GM21576 (cell line): ENCODE results near the gene NR2F1.
A peak's percentile ranks its signal among the peaks of the same experiment; 100 is the strongest.
"Not testable (repeated sequence)": the region's sequence is repeated elsewhere in the genome, so short reads cannot be mapped to it uniquely, and the experiment has no call there.

Experiments used
- ATAC-seq: cut with Tn5 transposase; IDR thresholded peaks from one replicate; pipeline ENCODE4 v1.9.1; 2021; ENCODE audit warnings: mild to moderate bottlenecking, moderate library complexity; ENCODE audit not compliant: unreplicated experiment

The NR2F1 gene

GRCh38 chr5:93582677-93583438, at the start of gene NR2F1:
TSS of gene NR2F1 (plus strand) at chr5:93583222. CDS start at chr5:93585024, 1,802 bp downstream.
- ATAC-seq, result no peak

GRCh38 chr5:93545872-93546271, 37.1 kb upstream of the NR2F1 start:
- ATAC-seq, result no peak

GRCh38 chr5:93549594-93549993, 33.4 kb upstream of the NR2F1 start:
- not testable (repeated sequence) for ATAC-seq

GRCh38 chr5:93557021-93557604, 25.9 kb upstream of the NR2F1 start:
- ATAC-seq, result no peak

- no peak for ATAC-seq
Measured at GRCh38 chr5:93566091-93566490, 16.9 kb upstream of the NR2F1 start.

GRCh38 chr5:93567424-93567823, 15.6 kb upstream of the NR2F1 start:
- no peak for ATAC-seq

- ATAC-seq, result no peak
Measured at GRCh38 chr5:93569300-93570160, 13.5 kb upstream of the NR2F1 start.

GRCh38 chr5:93570294-93571113, 12.5 kb upstream of the NR2F1 start:
- ATAC-seq, result peak; percentile 38

GRCh38 chr5:93571114-93571949, 11.7 kb upstream of the NR2F1 start:
- ATAC-seq, result no peak

GRCh38 chr5:93572101-93572607, 10.9 kb upstream of the NR2F1 start:
- ATAC-seq, result no peak

- no peak for ATAC-seq
Measured at GRCh38 chr5:93572608-93573353, 10.2 kb upstream of the NR2F1 start.

GRCh38 chr5:93573354-93574351, 9.4 kb upstream of the NR2F1 start:
- no peak for ATAC-seq

- ATAC-seq, result no peak
Measured at GRCh38 chr5:93574491-93575305, 8.3 kb upstream of the NR2F1 start.

- no peak for ATAC-seq
Measured at GRCh38 chr5:93575461-93576414, 7.3 kb upstream of the NR2F1 start.

GRCh38 chr5:93576994-93577853, 5.8 kb upstream of the NR2F1 start:
- no peak for ATAC-seq
